ENCODE results near the gene CAMTA1. TPM values are rescaled to one million over a fixed set of nuclear protein-coding genes. Genes with fewer than 3 reads are reported as not detected.

Gene CAMTA1
- polyA plus RNA-seq, 2 donors = 61.1 to 75.0 TPM

DNA sequence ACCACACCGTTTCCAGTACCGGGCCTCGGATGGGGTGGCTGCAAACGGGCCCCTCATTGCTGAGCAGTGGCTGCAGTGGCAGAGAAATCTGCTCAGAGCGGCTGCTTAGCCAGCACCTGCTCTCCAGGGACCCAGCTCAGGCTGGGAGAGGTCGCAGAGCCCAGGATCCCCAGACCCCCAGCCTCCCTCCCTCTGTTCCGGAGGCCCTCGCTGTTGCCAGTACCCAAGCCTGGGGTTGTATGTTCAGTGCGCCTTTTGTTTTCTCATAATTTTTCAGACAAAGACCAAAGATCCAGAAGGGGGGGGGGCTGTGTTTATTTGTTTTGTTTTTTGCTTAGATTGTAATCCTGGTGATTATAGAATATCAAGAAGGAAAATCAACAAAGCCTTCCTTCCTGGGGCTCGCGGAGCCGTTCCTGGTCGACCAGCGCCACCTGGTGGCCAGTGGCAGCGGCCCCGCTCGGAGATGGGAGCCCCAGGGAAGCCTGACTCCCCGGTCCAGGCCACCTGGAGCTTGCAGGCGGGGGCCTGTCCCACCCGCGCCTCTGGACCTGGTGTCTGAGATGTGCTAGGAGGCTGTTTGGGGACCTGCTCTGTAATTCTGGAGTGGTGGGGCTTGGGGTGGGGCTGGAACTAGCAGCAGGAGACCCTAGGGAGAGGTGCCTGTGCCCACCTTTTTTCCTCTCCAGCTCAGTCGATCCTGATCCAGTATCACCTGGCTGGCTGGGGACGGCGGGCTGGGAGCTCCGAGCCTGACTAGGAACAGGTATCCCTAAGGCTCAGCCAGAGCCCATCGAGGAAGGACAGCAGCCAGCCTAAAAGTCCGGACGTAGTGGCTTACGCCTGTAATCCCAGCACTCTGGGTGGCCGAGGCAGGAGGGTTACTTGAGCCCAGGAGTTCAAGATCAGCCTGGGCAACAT is 862.0 kb downstream of the CAMTA1 start:
- 45 to 47% methylated on average over 28 to 30 of the region's 30 CpGs for WGBS, 2 donors
- H3K27me3 ChIP-seq (ENCODE audit: control insufficient read depth in 1 of 2, insufficient read depth in 2 of 2, low read length in 2 of 2) = no peaks in the 10 kb centered on the region

DNA sequence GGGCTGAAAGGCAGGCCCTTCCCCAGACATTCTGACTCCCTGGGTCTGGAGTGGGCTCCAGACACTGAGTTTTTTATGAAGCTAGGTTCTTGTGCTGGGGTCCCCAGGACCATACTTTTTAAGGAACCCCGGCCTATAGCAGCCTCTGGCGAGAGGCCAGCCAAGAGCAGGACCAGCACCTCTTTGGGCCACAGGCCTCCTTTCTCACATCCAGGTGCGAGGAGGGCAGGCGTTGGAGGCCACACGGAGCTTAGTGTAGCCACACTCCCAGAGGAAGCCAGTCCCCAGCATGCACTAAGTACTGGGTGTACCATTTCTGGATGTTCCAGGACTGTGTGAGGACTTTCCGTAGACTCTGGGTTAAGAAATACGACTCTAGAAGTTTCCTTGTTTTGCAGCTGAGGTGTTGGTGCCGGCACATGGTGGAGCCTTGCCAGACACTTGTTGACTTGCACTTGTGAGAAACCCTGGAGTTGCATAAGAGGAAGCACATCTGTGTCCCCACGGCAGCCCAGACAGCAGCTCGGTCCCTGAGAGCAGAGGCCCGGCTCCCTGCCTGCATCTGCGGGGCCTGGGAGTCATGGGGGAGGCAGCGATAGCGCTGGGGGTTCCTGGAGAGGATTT is 863.6 kb downstream of the CAMTA1 start:
- H3K27me3 ChIP-seq (ENCODE audit: control insufficient read depth in 1 of 2, insufficient read depth in 2 of 2, low read length in 2 of 2) = no peaks in the 10 kb centered on the region
- H3K4me3 ChIP-seq (ENCODE audit: low read depth in 1 of 2, low read length in 2 of 2) = no peak overlapping the region
- no peaks in the 10 kb centered on the region for H3K36me3 ChIP-seq (ENCODE audit: control insufficient read depth in 2 of 2, insufficient read depth in 2 of 2, low read length in 1 of 2)
- H3K4me1 ChIP-seq (ENCODE audit: control insufficient read depth in 2 of 2, insufficient read depth in 2 of 2, low read length in 1 of 2) = peaks cover 0 to 5% of the 10 kb centered on the region in 2 donors
- H3K27ac ChIP-seq (ENCODE audit: low read depth in 2 of 2, low read length in 1 of 2) = no peak overlapping the region
- whole genome bisulfite sequencing, 2 donors = 45 to 51% methylated on average over 14 of the region's 14 CpGs
- peaks cover 0 to 3% of the 10 kb centered on the region in 2 donors for H3K9me3 ChIP-seq (ENCODE audit: control insufficient read depth in 2 of 2, insufficient read depth in 1 of 2, low read depth in 1 of 2, low read length in 1 of 2)

More for the DNA sequence above, 862.0 kb downstream of the CAMTA1 start:
- no peak overlapping the region for H3K4me3 ChIP-seq (ENCODE audit: low read depth in 1 of 2, low read length in 2 of 2)
- no peak overlapping the region for H3K27ac ChIP-seq (ENCODE audit: low read depth in 2 of 2, low read length in 1 of 2)
- H3K9me3 ChIP-seq (ENCODE audit: control insufficient read depth in 2 of 2, insufficient read depth in 1 of 2, low read depth in 1 of 2, low read length in 1 of 2) = peaks cover 0 to 3% of the 10 kb centered on the region in 2 donors
- H3K36me3 ChIP-seq (ENCODE audit: control insufficient read depth in 2 of 2, insufficient read depth in 2 of 2, low read length in 1 of 2) = no peaks in the 10 kb centered on the region
- H3K4me1 ChIP-seq (ENCODE audit: control insufficient read depth in 2 of 2, insufficient read depth in 2 of 2, low read length in 1 of 2) = peaks cover 0 to 5% of the 10 kb centered on the region in 2 donors

GRCh38 chr1:7650801-7651200 is 865.5 kb downstream of the CAMTA1 start:
- no peak overlapping the region for H3K4me3 ChIP-seq (ENCODE audit: low read depth in 1 of 2, low read length in 2 of 2)
- no peaks in the 10 kb centered on the region for H3K4me1 ChIP-seq (ENCODE audit: control insufficient read depth in 2 of 2, insufficient read depth in 2 of 2, low read length in 1 of 2)
- H3K27me3 ChIP-seq (ENCODE audit: control insufficient read depth in 1 of 2, insufficient read depth in 2 of 2, low read length in 2 of 2) = no peaks in the 10 kb centered on the region
- WGBS, 2 donors = 45 to 47% methylated on average over 11 of the region's 11 CpGs
- H3K9me3 ChIP-seq (ENCODE audit: control insufficient read depth in 2 of 2, insufficient read depth in 1 of 2, low read depth in 1 of 2, low read length in 1 of 2) = no peaks in the 10 kb centered on the region
- no peak overlapping the region for H3K27ac ChIP-seq (ENCODE audit: low read depth in 2 of 2, low read length in 1 of 2)
- no peaks in the 10 kb centered on the region for H3K36me3 ChIP-seq (ENCODE audit: control insufficient read depth in 2 of 2, insufficient read depth in 2 of 2, low read length in 1 of 2)

GRCh38 chr1:7651203-7651602 is 865.9 kb downstream of the CAMTA1 start:
- H3K4me3 ChIP-seq (ENCODE audit: low read depth in 1 of 2, low read length in 2 of 2) = no peak overlapping the region
- no peaks in the 10 kb centered on the region for H3K36me3 ChIP-seq (ENCODE audit: control insufficient read depth in 2 of 2, insufficient read depth in 2 of 2, low read length in 1 of 2)
- no peaks in the 10 kb centered on the region for H3K4me1 ChIP-seq (ENCODE audit: control insufficient read depth in 2 of 2, insufficient read depth in 2 of 2, low read length in 1 of 2)
- H3K27me3 ChIP-seq (ENCODE audit: control insufficient read depth in 1 of 2, insufficient read depth in 2 of 2, low read length in 2 of 2) = no peaks in the 10 kb centered on the region
- no peaks in the 10 kb centered on the region for H3K9me3 ChIP-seq (ENCODE audit: control insufficient read depth in 2 of 2, insufficient read depth in 1 of 2, low read depth in 1 of 2, low read length in 1 of 2)
- no peak overlapping the region for H3K27ac ChIP-seq (ENCODE audit: low read depth in 2 of 2, low read length in 1 of 2)
- WGBS, 2 donors = 74 to 79% methylated on average over 8 of the region's 8 CpGs

- H3K27ac ChIP-seq (ENCODE audit: low read depth in 2 of 2, low read length in 1 of 2) = no peak overlapping the region
- no peaks in the 10 kb centered on the region for H3K4me1 ChIP-seq (ENCODE audit: control insufficient read depth in 2 of 2, insufficient read depth in 2 of 2, low read length in 1 of 2)
- H3K4me3 ChIP-seq (ENCODE audit: low read depth in 1 of 2, low read length in 2 of 2) = no peak overlapping the region
- H3K9me3 ChIP-seq (ENCODE audit: control insufficient read depth in 2 of 2, insufficient read depth in 1 of 2, low read depth in 1 of 2, low read length in 1 of 2) = no peaks in the 10 kb centered on the region
- H3K36me3 ChIP-seq (ENCODE audit: control insufficient read depth in 2 of 2, insufficient read depth in 2 of 2, low read length in 1 of 2) = no peaks in the 10 kb centered on the region
- no peaks in the 10 kb centered on the region for H3K27me3 ChIP-seq (ENCODE audit: control insufficient read depth in 1 of 2, insufficient read depth in 2 of 2, low read length in 2 of 2)
- WGBS, 2 donors = 50 to 61% methylated on average over 7 of the region's 7 CpGs
These were observed 866.8 kb downstream of the CAMTA1 start for GRCh38 chr1:7652061-7652460.

DNA sequence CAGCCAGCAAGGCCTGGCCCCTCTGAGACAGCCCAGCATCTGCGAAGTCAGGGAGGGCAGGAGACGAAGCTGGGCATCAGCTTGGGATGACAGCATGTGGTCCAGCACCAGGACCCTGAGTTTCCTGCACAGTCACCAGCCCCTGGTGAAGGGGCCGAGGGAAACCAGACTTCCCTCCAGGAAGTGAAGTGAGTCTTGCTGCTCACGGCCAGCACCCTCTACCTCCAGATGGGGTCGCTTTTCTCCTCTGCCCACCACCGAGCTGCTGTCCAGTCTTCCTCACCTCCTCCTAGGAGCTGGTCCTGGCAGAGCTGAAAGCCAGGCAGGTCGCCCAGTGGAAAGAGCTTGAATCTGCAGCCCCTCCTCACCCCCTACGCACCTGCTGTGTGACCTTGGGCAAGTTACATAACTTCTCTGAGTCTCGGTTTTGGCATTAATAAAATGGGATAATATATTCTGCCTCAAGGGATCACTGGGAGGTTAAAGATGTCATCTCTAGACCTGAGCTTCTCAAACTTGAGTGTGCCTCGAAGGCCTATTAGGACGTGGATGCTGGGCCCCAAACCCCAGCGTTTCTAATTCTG is 867.4 kb downstream of the CAMTA1 start:
- Histone ChIP-seq H3K4me1 (ENCODE audit: control insufficient read depth in 2 of 2, insufficient read depth in 2 of 2, low read length in 1 of 2) (no peaks in the 10 kb centered on the region), H3K36me3 (ENCODE audit: control insufficient read depth in 2 of 2, insufficient read depth in 2 of 2, low read length in 1 of 2) (no peaks in the 10 kb centered on the region), H3K4me3 (ENCODE audit: low read depth in 1 of 2, low read length in 2 of 2) (no peak overlapping the region), H3K27ac (ENCODE audit: low read depth in 2 of 2, low read length in 1 of 2) (no peak overlapping the region), H3K9me3 (ENCODE audit: control insufficient read depth in 2 of 2, insufficient read depth in 1 of 2, low read depth in 1 of 2, low read length in 1 of 2) (no peaks in the 10 kb centered on the region), H3K27me3 (ENCODE audit: control insufficient read depth in 1 of 2, insufficient read depth in 2 of 2, low read length in 2 of 2) (no peaks in the 10 kb centered on the region)
- 81 to 83% methylated on average over 12 of the region's 12 CpGs for WGBS, 2 donors

DNA sequence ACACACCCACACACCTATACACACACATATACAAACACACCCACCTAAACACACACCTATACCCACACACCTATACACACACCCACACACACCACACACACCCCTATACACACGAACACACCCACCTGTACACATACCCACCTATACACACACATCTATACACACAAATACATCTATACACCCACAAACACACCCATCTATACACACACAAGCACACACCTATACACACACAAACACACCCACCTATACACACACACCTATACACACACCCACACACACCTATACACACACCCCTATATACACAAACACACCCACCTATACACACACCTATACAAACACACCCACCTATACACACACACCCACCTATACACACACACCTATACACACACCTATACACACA is 869.5 kb downstream of the CAMTA1 start:
- Histone ChIP-seq H3K9me3 (ENCODE audit: control insufficient read depth in 2 of 2, insufficient read depth in 1 of 2, low read depth in 1 of 2, low read length in 1 of 2) (no peaks in the 10 kb centered on the region), H3K4me3 (ENCODE audit: low read depth in 1 of 2, low read length in 2 of 2) (no peak overlapping the region), H3K36me3 (ENCODE audit: control insufficient read depth in 2 of 2, insufficient read depth in 2 of 2, low read length in 1 of 2) (no peaks in the 10 kb centered on the region), H3K27me3 (ENCODE audit: control insufficient read depth in 1 of 2, insufficient read depth in 2 of 2, low read length in 2 of 2) (no peaks in the 10 kb centered on the region), H3K4me1 (ENCODE audit: control insufficient read depth in 2 of 2, insufficient read depth in 2 of 2, low read length in 1 of 2) (no peaks in the 10 kb centered on the region), H3K27ac (ENCODE audit: low read depth in 2 of 2, low read length in 1 of 2) (no peak overlapping the region)
- 79 to 85% methylated on average over 1 of the region's 1 CpG for WGBS, 2 donors

GRCh38 chr1:7655354-7655753 is 870.1 kb downstream of the CAMTA1 start:
- Histone ChIP-seq H3K27ac (ENCODE audit: low read depth in 2 of 2, low read length in 1 of 2) (no peak overlapping the region), H3K36me3 (ENCODE audit: control insufficient read depth in 2 of 2, insufficient read depth in 2 of 2, low read length in 1 of 2) (no peaks in the 10 kb centered on the region), H3K4me1 (ENCODE audit: control insufficient read depth in 2 of 2, insufficient read depth in 2 of 2, low read length in 1 of 2) (no peaks in the 10 kb centered on the region), H3K4me3 (ENCODE audit: low read depth in 1 of 2, low read length in 2 of 2) (no peak overlapping the region), H3K9me3 (ENCODE audit: control insufficient read depth in 2 of 2, insufficient read depth in 1 of 2, low read depth in 1 of 2, low read length in 1 of 2) (no peaks in the 10 kb centered on the region), H3K27me3 (ENCODE audit: control insufficient read depth in 1 of 2, insufficient read depth in 2 of 2, low read length in 2 of 2) (no peaks in the 10 kb centered on the region)
- WGBS, 2 donors = 94 to 98% methylated on average over 2 of the region's 2 CpGs

- 82 to 86% methylated on average over 24 of the region's 24 CpGs for WGBS, 2 donors
- Histone ChIP-seq H3K4me1 (ENCODE audit: control insufficient read depth in 2 of 2, insufficient read depth in 2 of 2, low read length in 1 of 2) (no peaks in the 10 kb centered on the region), H3K9me3 (ENCODE audit: control insufficient read depth in 2 of 2, insufficient read depth in 1 of 2, low read depth in 1 of 2, low read length in 1 of 2) (no peaks in the 10 kb centered on the region), H3K27me3 (ENCODE audit: control insufficient read depth in 1 of 2, insufficient read depth in 2 of 2, low read length in 2 of 2) (no peaks in the 10 kb centered on the region), H3K36me3 (ENCODE audit: control insufficient read depth in 2 of 2, insufficient read depth in 2 of 2, low read length in 1 of 2) (no peaks in the 10 kb centered on the region), H3K27ac (ENCODE audit: low read depth in 2 of 2, low read length in 1 of 2) (no peak overlapping the region), H3K4me3 (ENCODE audit: low read depth in 1 of 2, low read length in 2 of 2) (no peak overlapping the region)
These were observed 871.4 kb downstream of the CAMTA1 start for GRCh38 chr1:7656557-7657215.
